ENCODE measurements around the gene SLC10A2.
"Not testable (repeated sequence)": the region's sequence is repeated elsewhere in the genome, so short reads cannot be mapped to it uniquely, and the experiment has no call there.

Gene SLC10A2

GRCh38 chr13:103066079-103066780 lies at the start of gene SLC10A2:
Gene SLC10A2 (minus strand): TSS chr13:103066417. CDS start chr13:103066249, 168 bp downstream.
- no peak for FAIRE-seq

GRCh38 chr13:103107580-103107979 lies 41.4 kb upstream of the SLC10A2 start:
- no peak for FAIRE-seq

GRCh38 chr13:103104340-103104739 lies 38.1 kb upstream of the SLC10A2 start:
- no peak for FAIRE-seq

GRCh38 chr13:103103456-103103855 lies 37.2 kb upstream of the SLC10A2 start:
- not testable (repeated sequence) for FAIRE-seq

GRCh38 chr13:103102482-103102881 lies 36.3 kb upstream of the SLC10A2 start:
- no peak for FAIRE-seq

GRCh38 chr13:103101901-103102300 lies 35.7 kb upstream of the SLC10A2 start:
- FAIRE-seq = no peak

GRCh38 chr13:103101500-103101899 lies 35.3 kb upstream of the SLC10A2 start:
- no peak for FAIRE-seq

GRCh38 chr13:103100830-103101229 lies 34.6 kb upstream of the SLC10A2 start:
- no peak for FAIRE-seq

GRCh38 chr13:103099722-103100293 lies 33.6 kb upstream of the SLC10A2 start:
- no peak for FAIRE-seq

GRCh38 chr13:103098535-103098934 lies 32.3 kb upstream of the SLC10A2 start:
- FAIRE-seq = no peak

- FAIRE-seq = no peak
These were observed 31.2 kb upstream of the SLC10A2 start for GRCh38 chr13:103097366-103097928.

GRCh38 chr13:103093649-103094048 lies 27.4 kb upstream of the SLC10A2 start:
- not testable (repeated sequence) for FAIRE-seq

GRCh38 chr13:103087275-103087674 lies 21.1 kb upstream of the SLC10A2 start:
- no peak for FAIRE-seq

GRCh38 chr13:103081435-103081834 lies 15.2 kb upstream of the SLC10A2 start:
- no peak for FAIRE-seq

- FAIRE-seq = no peak
These were observed 11.9 kb upstream of the SLC10A2 start for GRCh38 chr13:103078158-103078557.

- FAIRE-seq = no peak
These were observed 2.6 kb upstream of the SLC10A2 start for GRCh38 chr13:103068836-103069235.

- no peak for FAIRE-seq
These were observed 1.7 kb upstream of the SLC10A2 start for GRCh38 chr13:103067751-103068555.

- FAIRE-seq = no peak
These were observed 646 bp upstream of the SLC10A2 start for GRCh38 chr13:103066781-103067345.

- no peak for FAIRE-seq
These were observed 2.8 kb downstream of the SLC10A2 start for GRCh38 chr13:103063376-103063775.

- no peak for FAIRE-seq
These were observed 4.1 kb downstream of the SLC10A2 start for GRCh38 chr13:103062079-103062478.

GRCh38 chr13:103056008-103056407 lies 10.2 kb downstream of the SLC10A2 start:
- FAIRE-seq = no peak

- FAIRE-seq = no peak
These were observed 11.1 kb downstream of the SLC10A2 start for GRCh38 chr13:103055166-103055565.

- no peak for FAIRE-seq
These were observed 19.5 kb downstream of the SLC10A2 start for GRCh38 chr13:103046676-103047075.

All from G401.6 (cell line).